OCI-LY1 (cell line): Measurements from ENCODE around the gene C5orf46.

Experiments used
- EZH2 ChIP-seq: fragments of 200-600 bp; sonication (generic), shearing (Covaris generic); IDR thresholded peaks from 2 replicates; pipeline ENCODE4 v1.8.0; 2017; ENCODE audit warnings: borderline replicate concordance, mixed run types, mild to moderate bottlenecking, antibody characterized with exemption, low read length, moderate library complexity, mixed read lengths
- TF ChIP-seq, protein P1 (sequence below): fragments of 200-600 bp; sonication (generic), shearing (Covaris generic); IDR thresholded peaks from 2 replicates; pipeline ENCODE4 v1.5.1; 2017; ENCODE audit warnings: mild to moderate bottlenecking, antibody characterized with exemption, low read length, moderate library complexity, mixed read lengths

DNA sequence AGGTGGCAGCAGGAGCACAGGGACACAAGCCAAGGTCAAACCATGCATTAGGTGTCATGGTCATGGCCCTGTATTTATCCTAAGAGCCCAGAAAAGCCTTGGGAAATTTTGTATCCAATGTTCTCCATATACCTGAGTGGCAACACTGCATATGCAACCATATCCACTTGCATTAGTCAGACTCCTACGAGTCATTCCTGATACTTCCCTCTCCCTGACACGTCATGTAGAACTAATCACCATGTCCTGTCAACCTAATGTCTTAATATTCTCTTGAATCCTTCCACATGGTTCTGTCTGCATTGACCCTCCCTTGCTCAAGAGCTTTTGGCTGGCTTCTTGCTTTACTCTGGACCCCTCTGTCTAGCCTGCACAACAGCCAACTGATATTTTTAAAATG lies 18.4 kb downstream of the C5orf46 start:
- TF ChIP-seq, protein P1, sequence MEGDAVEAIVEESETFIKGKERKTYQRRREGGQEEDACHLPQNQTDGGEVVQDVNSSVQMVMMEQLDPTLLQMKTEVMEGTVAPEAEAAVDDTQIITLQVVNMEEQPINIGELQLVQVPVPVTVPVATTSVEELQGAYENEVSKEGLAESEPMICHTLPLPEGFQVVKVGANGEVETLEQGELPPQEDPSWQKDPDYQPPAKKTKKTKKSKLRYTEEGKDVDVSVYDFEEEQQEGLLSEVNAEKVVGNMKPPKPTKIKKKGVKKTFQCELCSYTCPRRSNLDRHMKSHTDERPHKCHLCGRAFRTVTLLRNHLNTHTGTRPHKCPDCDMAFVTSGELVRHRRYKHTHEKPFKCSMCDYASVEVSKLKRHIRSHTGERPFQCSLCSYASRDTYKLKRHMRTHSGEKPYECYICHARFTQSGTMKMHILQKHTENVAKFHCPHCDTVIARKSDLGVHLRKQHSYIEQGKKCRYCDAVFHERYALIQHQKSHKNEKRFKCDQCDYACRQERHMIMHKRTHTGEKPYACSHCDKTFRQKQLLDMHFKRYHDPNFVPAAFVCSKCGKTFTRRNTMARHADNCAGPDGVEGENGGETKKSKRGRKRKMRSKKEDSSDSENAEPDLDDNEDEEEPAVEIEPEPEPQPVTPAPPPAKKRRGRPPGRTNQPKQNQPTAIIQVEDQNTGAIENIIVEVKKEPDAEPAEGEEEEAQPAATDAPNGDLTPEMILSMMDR: no peak
- TF ChIP-seq EZH2: no peak
